Measurements from ENCODE around the gene DYNLT1. TPM values are rescaled to one million over a fixed set of nuclear protein-coding genes. Genes with fewer than 3 reads are reported as not detected.

Gene DYNLT1
- total and polyA plus RNA-seq, 2 of the 4 experiments (the other 2 are of a cell fraction), result 235 to 349 TPM

DNA sequence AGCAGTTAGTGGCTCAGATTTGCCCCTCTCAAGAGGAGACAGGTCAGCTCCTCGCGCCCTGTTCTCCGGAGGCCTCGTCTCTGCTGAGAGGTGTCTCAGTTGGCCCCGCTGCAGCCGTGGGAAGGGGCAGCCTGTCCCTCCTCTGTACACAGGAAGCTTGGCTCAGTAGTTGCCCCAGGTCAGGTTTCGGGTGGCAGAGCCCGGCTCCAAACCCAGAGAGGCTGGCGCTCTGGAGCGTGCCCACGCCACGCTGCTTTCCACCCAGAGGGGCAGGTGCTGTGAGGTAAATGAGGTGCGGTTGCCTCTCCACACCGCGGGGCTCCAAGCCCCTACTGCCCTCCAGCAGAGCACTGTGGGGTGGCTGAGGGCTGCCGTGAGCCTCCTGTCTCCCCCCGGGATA lies 16.0 kb downstream of the DYNLT1 start:
- Histone ChIP-seq H3K14ac (replicated peaks; ENCODE audit: low read depth, low read length) (no peak overlapping the region), H2BK15ac (ENCODE audit: low read depth, low read length) (no peak overlapping the region), H2AFZ (replicated peaks; ENCODE audit: low read length, poor library complexity) (no peak overlapping the region), H3K27ac (ENCODE audit: insufficient read depth, low read length) (no peak overlapping the region), H3K23ac (ENCODE audit: low read depth, low read length) (no peak overlapping the region), H3K9me1 (ENCODE audit: insufficient read depth, low read length) (peaks cover 15% of the 10 kb centered on the region), H3K4me2 (ENCODE audit: low read depth, low read length) (no peak overlapping the region), H3K4ac (ENCODE audit: low read depth, low read length) (no peak overlapping the region), H2AK5ac (ENCODE audit: low read depth, low read length) (no peak overlapping the region), H3K9me3 (ENCODE audit: control insufficient read depth, insufficient read depth, low read length) (no peaks in the 10 kb centered on the region), H3K36me3 (ENCODE audit: control insufficient read depth, insufficient read depth, low read length) (peaks cover 38% of the 10 kb centered on the region), H3K18ac (ENCODE audit: low read depth, low read length) (no peak overlapping the region), H2AK9ac (replicated peaks; ENCODE audit: low read depth, low read length, poor library complexity) (no peak overlapping the region), H4K5ac (ENCODE audit: low read depth, low read length) (no peak overlapping the region), H3K9ac (ENCODE audit: low read depth, low read length) (no peak overlapping the region), H3K4me3 (ENCODE audit: insufficient read depth, low read depth, low read length) (no peak overlapping the region), H3K4me1 (ENCODE audit: control insufficient read depth, insufficient read depth, low read length) (peaks cover 14% of the 10 kb centered on the region), H3K27me3 (ENCODE audit: control insufficient read depth, insufficient read depth, low read length) (no peaks in the 10 kb centered on the region), H4K91ac (ENCODE audit: insufficient read depth, low read depth, low read length) (no peak overlapping the region), H4K8ac (ENCODE audit: low read depth in 2 of 2, low read length in 2 of 2) (no peak overlapping the region), H2BK20ac (ENCODE audit: low read depth, low read length) (no peak overlapping the region), H3K56ac (ENCODE audit: extremely low read depth, insufficient read depth, low read length) (no peak overlapping the region), H4K20me1 (ENCODE audit: insufficient read depth, low read length) (peaks cover 9% of the 10 kb centered on the region; the same call in 1 of the 2 replicates), H3K79me1 (ENCODE audit: low read depth in 1 of 2, low read length in 2 of 2) (peaks cover 4 to 59% of the 10 kb centered on the region in 2 experiments), H2BK5ac (ENCODE audit: low read depth, low read length, poor library complexity, severe bottlenecking) (no peak overlapping the region), H2BK120ac (ENCODE audit: low read depth, low read length) (no peak overlapping the region)
- CTCF ChIA-PET, result no interaction called here
- ATAC-seq (ENCODE audit: low read depth), result no peak
- TF ChIP-seq, protein P1, sequence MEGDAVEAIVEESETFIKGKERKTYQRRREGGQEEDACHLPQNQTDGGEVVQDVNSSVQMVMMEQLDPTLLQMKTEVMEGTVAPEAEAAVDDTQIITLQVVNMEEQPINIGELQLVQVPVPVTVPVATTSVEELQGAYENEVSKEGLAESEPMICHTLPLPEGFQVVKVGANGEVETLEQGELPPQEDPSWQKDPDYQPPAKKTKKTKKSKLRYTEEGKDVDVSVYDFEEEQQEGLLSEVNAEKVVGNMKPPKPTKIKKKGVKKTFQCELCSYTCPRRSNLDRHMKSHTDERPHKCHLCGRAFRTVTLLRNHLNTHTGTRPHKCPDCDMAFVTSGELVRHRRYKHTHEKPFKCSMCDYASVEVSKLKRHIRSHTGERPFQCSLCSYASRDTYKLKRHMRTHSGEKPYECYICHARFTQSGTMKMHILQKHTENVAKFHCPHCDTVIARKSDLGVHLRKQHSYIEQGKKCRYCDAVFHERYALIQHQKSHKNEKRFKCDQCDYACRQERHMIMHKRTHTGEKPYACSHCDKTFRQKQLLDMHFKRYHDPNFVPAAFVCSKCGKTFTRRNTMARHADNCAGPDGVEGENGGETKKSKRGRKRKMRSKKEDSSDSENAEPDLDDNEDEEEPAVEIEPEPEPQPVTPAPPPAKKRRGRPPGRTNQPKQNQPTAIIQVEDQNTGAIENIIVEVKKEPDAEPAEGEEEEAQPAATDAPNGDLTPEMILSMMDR (conservative IDR thresholded peaks at IDR 0.05; ENCODE audit: low read depth, low read length), result no peak
- TF ChIP-seq FOS (IDR thresholded peaks at IDR 0.05; ENCODE audit: low read depth, low read length), result no peak
- TF ChIP-seq, protein P2, sequence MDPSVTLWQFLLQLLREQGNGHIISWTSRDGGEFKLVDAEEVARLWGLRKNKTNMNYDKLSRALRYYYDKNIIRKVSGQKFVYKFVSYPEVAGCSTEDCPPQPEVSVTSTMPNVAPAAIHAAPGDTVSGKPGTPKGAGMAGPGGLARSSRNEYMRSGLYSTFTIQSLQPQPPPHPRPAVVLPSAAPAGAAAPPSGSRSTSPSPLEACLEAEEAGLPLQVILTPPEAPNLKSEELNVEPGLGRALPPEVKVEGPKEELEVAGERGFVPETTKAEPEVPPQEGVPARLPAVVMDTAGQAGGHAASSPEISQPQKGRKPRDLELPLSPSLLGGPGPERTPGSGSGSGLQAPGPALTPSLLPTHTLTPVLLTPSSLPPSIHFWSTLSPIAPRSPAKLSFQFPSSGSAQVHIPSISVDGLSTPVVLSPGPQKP (IDR thresholded peaks at IDR 0.05; ENCODE audit: borderline replicate concordance, low read depth, low read length), result no peak
- TF ChIP-seq POLR2A (IDR thresholded peaks at IDR 0.05; ENCODE audit: low read depth, low read length), result no peak
- no peak for TF ChIP-seq BHLHE40 (IDR thresholded peaks at IDR 0.05; ENCODE audit: low read depth, low read length)
- TF ChIP-seq, protein P3, sequence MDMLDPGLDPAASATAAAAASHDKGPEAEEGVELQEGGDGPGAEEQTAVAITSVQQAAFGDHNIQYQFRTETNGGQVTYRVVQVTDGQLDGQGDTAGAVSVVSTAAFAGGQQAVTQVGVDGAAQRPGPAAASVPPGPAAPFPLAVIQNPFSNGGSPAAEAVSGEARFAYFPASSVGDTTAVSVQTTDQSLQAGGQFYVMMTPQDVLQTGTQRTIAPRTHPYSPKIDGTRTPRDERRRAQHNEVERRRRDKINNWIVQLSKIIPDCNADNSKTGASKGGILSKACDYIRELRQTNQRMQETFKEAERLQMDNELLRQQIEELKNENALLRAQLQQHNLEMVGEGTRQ (IDR thresholded peaks at IDR 0.05; ENCODE audit: low read depth, low read length), result no peak
- TF ChIP-seq SMC3 (IDR thresholded peaks at IDR 0.05; ENCODE audit: low read depth, low read length), result no peak
- no peak for TF ChIP-seq MXI1 (IDR thresholded peaks at IDR 0.05; ENCODE audit: borderline replicate concordance, low read depth, low read length)
- no peak for TF ChIP-seq RFX5 (IDR thresholded peaks at IDR 0.05; ENCODE audit: low read depth, low read length)
- TF ChIP-seq MAZ (IDR thresholded peaks at IDR 0.05; ENCODE audit: borderline replicate concordance, low read depth, low read length), result no peak
- no peak for TF ChIP-seq CEBPB (IDR thresholded peaks at IDR 0.05; ENCODE audit: low read depth, low read length)
- TF ChIP-seq MAFK (IDR thresholded peaks at IDR 0.05; ENCODE audit: low read depth, low read length), result no peak
- TF ChIP-seq RCOR1 (IDR thresholded peaks at IDR 0.05; ENCODE audit: insufficient replicate concordance, low read length), result no peak
- no peak for TF ChIP-seq CHD1 (IDR thresholded peaks at IDR 0.05; ENCODE audit: low read depth, low read length)
- TF ChIP-seq NFE2L2 (IDR thresholded peaks at IDR 0.05; ENCODE audit: low read depth, low read length), result no peak
- dilution Hi-C loops (cut with HindIII; ENCODE audit: low sequenced_read_pairs, unreplicated experiment), result no loop called here
- POLR2A ChIA-PET (ENCODE audit: unreplicated experiment), result no interaction called here
- no peak for DNase-seq
- WGBS, 2 experiments (ENCODE audit: extremely low coverage in 2 of 2, insufficient read length in 1 of 2), result 88% methylated on average over 5 of the region's 17 CpGs; no CpG with 5 or more reads in 1 of the 2 experiments
- in situ Hi-C loops (cut with MboI; ENCODE audit: low sequenced_read_pairs), result loop anchor here (25.0 kb wide), 1 partner anchor 1084 kb away; no protein-coding TSS in a partner anchor
- intact Hi-C loops (cut with micrococcal nuclease), result no loop called here
- no TSS peak for BruUV-seq (replicated peaks)

Measured in IMR-90 (cell line).